Inferior parietal cortex (tissue), 1 donor: ENCODE measurements around the gene MYH11.
"Not testable (repeated sequence)": the region's sequence is repeated elsewhere in the genome, so short reads cannot be mapped to it uniquely, and the experiment has no call there.

Experiments used
- DNase-seq: peaks from one replicate; pipeline ENCODE4 v3.0.0-alpha.2; 2016; ENCODE audit errors: extremely low spot score

The MYH11 gene

DNA sequence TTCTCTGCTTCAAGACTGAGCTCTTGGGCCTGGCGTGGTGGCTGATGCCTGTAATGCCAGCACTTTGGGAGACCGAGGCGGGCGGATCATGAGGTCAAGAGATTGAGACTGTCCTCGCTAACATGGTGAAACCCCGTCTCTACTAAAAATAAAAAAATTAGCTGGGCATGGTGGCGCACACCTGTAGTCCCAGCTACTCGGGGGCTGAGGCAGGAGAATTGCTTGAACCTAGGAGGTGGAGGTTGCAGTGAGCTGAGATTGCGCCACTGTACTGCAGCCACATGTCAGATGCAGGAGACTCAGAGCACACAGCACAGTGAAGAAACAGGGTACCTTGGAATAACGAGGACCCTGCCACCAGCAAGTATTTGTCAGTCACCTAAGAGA, 184.7 kb downstream of the MYH11 start:
- DNase-seq: not testable (repeated sequence)

GRCh38 chr16:15671530-15672117, 185.2 kb downstream of the MYH11 start:
- no peak for DNase-seq

DNA sequence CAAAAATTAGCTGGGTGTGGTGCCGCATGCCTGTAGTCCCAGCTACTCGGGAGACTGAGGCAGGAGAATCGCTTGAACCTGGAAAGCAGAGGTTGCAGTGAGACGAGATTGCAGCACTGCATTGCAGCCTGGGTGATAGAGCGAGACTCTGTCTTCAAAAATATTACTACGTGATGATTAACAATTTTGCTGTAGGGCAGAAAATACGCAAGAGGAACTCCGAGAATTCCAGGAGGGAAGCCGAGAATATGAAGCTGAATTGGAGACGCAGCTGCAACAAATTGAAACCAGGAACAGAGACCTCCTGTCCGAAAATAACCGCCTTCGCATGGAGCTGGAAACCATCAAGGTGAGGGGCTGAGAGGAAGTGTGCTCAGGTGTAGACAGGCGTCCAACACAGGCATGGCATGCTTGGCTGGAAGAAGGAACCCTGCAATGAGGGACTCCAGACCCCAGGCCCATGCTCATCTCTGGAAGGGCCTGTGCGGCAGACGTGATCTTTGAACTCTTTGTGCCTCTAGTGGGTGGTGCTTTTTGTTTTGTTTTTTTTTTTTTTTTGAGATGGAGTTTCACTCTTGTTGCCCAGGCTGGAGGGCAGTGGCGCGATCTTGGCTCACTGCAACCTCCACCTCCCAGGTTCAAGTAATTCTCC, 189.6 kb downstream of the MYH11 start:
- DNase-seq: no peak

DNA sequence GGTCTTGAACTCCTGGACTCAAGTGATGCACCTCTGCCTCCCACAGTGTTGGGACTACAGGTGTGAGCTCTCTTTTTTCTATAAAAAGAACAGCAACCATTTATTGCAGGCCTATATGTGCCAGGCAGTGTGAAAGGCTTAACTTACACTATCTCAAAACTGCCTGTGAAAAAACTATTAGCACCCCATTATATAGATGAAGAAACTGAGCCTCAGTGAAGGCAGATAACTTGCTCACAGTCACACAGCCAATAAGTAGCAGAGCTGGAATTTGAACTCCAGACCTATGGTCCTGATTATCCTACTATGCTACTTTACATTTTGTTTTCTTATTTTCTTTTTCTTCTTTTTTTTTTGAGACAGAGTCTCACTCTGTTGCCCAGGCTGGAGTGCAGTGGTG, 191.7 kb downstream of the MYH11 start:
- no peak for DNase-seq

DNA sequence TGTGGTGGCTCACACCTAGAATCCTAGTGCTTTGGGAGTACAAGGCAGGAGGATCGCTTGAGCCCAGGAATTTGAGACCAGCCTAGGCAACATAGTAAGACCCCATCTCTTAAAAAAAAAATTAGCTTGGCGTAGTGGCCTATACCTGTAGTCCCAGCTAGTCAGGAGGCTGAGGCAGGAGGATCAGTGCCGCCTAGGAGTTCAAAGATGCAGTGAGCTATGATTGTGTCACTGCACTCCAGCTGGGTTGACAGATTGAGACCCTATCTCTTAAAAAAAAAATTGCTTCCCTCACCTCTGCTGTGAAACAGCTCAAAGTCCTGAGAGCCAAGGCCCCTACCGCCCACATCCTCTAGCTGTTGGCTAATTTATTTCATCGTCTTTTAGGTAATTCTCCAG, 196.6 kb downstream of the MYH11 start:
- DNase-seq: no peak

- DNase-seq: no peak
These were observed 198.3 kb downstream of the MYH11 start for GRCh38 chr16:15658556-15658955.

- no peak for DNase-seq
These were observed 198.7 kb downstream of the MYH11 start for GRCh38 chr16:15658149-15658548.

- not testable (repeated sequence) for DNase-seq
These were observed 201.3 kb downstream of the MYH11 start for GRCh38 chr16:15655561-15655960.

DNA sequence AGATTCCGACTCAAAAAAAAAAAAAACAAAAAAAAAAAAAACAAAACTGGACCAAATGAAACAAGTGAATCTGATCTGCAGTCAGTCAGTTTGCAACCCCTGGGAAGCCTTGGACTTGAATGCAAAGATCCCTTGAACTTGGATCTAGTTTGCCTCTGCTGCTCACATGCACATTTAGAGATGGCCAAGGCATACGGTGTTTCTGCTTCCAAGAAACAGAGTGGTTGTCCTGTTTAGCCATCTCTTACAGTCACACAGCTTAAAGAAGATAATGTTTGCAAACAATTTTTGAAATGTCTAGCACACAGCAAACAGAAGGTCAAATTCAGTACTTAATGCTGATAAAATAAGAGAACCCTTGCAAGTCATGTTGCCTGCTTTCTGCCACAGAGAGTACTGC, 202.2 kb downstream of the MYH11 start:
- no peak for DNase-seq

DNA sequence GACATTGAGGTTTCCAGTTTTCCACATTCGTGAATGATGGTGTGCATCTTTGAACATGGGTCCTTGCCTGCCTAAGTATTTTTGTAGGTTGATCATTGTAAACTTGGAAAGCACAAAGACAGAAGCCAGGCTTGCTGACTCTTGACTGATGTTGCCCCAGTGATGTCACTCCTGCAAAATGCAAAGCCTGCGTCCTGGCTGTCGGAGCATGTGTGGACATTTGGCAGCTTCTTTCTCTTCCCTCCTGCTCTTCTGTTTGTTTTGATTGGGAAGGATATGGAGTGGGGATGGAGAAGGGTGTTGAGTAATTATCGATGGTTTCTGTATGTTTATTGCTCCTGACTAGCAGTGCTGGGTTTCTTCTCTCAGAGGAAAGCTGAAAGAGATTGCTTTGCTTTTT, 203.6 kb downstream of the MYH11 start:
- DNase-seq: no peak
